D721Med (cell line): ENCODE measurements around the gene ZNF740.

Experiments
- DNase-seq: peaks from one replicate; pipeline ENCODE4 v3.0.0; 2011; ENCODE audit warnings: low spot score; ENCODE audit not compliant: insufficient read length
- FAIRE-seq: peaks from 2 replicates; lab custom pipeline; 2011; peaks lifted over from hg19 to GRCh38; lab: Jason Lieb, UNC
- TF ChIP-seq, protein P1 (sequence below): IDR thresholded peaks from 2 replicates; pipeline ENCODE4 v1.5.1; 2012; ENCODE audit warnings: mild to moderate bottlenecking, control low read depth; ENCODE audit not compliant: insufficient read depth; ENCODE audit errors: missing control alignments

ZNF740 gene

DNA sequence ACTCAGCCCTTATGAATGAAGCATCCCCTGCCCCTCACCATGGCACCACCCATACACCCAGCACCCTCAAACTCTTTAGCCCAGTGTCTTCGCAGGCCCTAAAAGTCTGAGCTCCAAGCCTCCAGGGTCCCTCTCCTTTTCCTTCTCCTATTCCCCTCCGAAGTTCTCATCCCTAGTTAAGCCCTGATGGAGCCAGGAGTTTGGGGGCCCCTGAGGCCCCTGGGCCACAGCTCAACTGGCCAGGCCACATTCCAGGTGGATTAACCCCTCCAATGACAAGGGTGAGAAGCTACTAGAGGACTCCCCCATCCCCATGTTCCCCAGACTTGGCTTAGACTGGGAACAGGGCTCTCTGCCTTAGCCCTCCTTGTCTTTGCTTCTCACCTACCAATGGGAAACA lies 48.9 kb downstream of the ZNF740 start:
- DNase-seq, result no peak
- FAIRE-seq, result no peak
- TF ChIP-seq, protein P1, sequence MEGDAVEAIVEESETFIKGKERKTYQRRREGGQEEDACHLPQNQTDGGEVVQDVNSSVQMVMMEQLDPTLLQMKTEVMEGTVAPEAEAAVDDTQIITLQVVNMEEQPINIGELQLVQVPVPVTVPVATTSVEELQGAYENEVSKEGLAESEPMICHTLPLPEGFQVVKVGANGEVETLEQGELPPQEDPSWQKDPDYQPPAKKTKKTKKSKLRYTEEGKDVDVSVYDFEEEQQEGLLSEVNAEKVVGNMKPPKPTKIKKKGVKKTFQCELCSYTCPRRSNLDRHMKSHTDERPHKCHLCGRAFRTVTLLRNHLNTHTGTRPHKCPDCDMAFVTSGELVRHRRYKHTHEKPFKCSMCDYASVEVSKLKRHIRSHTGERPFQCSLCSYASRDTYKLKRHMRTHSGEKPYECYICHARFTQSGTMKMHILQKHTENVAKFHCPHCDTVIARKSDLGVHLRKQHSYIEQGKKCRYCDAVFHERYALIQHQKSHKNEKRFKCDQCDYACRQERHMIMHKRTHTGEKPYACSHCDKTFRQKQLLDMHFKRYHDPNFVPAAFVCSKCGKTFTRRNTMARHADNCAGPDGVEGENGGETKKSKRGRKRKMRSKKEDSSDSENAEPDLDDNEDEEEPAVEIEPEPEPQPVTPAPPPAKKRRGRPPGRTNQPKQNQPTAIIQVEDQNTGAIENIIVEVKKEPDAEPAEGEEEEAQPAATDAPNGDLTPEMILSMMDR, result no peak

DNA sequence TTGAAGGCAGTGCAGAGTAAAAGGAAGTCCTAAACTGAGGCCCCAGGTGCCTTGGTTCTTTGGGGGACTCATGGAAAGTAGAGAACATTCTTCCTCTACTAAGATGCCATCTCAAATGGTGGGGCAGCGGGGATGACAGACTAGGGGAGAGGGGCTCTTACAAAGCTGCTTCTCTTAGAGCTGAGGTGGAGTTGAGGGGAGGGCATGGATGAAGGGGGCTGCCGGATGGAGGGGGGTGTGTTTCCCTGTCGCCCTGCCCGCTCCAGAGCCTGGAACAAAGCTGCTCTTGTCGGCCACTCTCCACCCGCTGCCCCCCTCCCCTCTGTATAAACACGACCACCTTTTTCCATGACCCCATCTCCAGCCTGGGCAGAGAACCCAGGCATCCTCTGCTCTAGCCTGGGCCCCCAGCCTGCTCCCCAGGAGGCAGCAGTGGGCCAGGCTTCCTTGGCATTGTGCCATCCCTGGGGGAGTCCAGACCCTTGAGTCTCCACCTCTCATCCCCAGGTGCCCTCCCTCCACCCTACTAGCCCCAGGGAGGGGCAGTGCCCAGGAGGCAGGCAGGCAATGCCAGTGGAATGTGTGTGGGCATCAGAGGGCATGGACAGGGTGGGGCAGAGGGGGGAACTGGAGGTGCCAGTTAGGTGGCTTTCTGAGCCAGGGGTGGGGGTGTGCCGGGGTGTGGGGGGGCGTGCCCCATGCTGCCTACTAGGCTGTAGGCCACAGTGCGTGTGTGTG lies 49.8 kb downstream of the ZNF740 start:
- DNase-seq, result no peak
- FAIRE-seq, result no peak
- TF ChIP-seq, protein P1, result no peak

DNA sequence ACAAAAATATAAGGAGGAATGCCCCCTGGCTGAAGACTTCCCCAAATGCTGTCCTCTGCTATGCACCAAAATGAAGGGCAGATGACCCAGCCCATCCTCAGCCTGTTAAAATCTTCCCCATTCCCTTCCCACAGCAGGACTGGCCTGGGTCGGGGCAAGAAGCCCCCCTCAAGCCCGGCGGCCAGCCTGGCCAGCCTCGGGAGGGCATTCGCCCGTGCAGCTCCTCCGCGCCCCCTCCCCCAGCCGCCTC lies 51.1 kb downstream of the ZNF740 start:
- TF ChIP-seq, protein P1, result no peak
- FAIRE-seq, result no peak
- DNase-seq, result no peak

DNA sequence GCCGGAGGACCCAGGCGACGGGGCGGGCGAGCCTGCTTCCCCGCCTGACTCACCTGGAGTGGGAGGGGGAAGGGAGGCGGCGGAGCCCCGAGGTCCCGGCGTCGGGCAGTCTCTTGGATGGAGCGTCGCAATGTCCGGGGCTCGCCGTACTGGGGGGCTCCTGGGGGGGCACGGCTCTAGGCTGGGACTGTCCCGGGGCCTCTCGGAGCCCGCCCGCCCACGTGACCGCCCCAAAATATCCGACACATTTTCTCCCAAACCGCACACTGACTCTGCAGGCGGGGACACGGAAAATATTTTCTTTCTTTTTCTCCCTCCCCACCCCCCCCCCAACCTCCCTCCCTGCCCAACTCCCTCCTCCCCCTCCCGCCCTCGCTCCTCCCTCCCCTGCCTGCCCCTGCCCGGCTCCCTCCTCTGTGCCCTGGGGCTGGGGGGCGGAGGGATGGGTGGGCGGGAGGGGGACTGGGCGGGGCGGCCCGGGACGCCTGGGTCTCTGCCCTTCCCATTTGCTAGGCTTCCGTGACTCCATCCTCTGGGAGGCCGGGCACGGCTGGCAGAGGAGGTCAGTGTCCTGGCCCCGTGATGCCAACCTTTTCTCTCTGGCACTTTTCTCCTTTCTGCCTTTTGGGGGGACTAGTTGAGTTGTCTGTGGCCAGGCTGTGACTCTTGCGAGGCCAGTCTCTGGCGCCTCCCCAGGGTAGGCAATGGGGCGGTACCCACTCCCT lies 51.6 kb downstream of the ZNF740 start, which contains the start of gene RARG:
TSS of gene RARG (minus strand) at position 289 of the 725 bp plus-strand sequence. CDS start 4,664 bp downstream, outside the sequence.
- TF ChIP-seq, protein P1, result no peak
- DNase-seq (no peak), FAIRE-seq (no peak)

GRCh38 chr12:53232646-53233461 lies 52.3 kb downstream of the ZNF740 start:
- DNase-seq (no peak), FAIRE-seq (no peak)

DNA sequence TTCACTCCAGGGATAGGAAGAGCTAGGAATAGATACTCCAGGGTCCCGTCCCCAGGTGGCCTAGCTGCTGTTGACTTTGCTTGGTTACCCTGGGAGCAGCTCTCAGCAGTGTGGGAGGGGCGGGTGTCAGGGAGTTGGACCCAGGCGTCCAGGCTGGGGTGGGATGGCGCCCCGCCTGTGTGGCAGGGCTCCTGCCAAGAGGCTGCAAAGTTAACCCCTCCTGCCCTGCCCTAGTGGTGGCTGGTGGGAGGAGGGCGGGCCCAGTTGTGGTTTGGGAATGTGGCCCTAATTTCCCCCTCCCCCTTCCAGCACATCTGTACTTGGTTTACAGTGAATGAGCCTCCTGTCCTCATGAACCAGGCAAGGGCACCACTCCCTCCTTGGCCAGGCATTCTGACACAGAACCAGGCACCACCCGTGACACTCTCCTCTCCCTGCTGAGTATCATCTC lies 53.2 kb downstream of the ZNF740 start:
- TF ChIP-seq, protein P1, result no peak
- DNase-seq (no peak), FAIRE-seq (no peak)

More at GRCh38 chr12:53232646-53233461, 52.3 kb downstream of the ZNF740 start:
- TF ChIP-seq, protein P1, result no peak
